DND-41 (cell line): ENCODE results near the gene PTPRU.

Experiments used
- ATAC-seq: fragments of 200-7000 bp; cut with Tn5 transposase; 3 replicates; pipeline ENCODE4 v1.9.1; 2021; ENCODE audit warnings: low read depth; ENCODE audit not compliant: insufficient read depth
- DNase-seq: peaks from one replicate; pipeline ENCODE4 v3.0.0-alpha.2; 2020
- H2AFZ ChIP-seq: 2 replicates; pipeline ENCODE4 v1.6.0; 2012; ENCODE audit warnings: low read depth, low read length
- H3K27ac ChIP-seq: 2 replicates; pipeline ENCODE4 v1.5.1; 2012; ENCODE audit warnings: low read length, inconsistent platforms
- H3K27me3 ChIP-seq: fragments of 200-600 bp; sonication (generic); 2 replicates; pipeline ENCODE4 v1.6.0; 2012; ENCODE audit warnings: low read length, mild to moderate bottlenecking, inconsistent platforms; ENCODE audit not compliant: insufficient read depth, poor library complexity
- H3K36me3 ChIP-seq: 2 replicates; pipeline ENCODE4 v1.5.1; 2012; ENCODE audit warnings: low read length, inconsistent platforms; ENCODE audit not compliant: insufficient read depth
- H3K4me1 ChIP-seq: 2 replicates; pipeline ENCODE4 v1.5.1; 2012; ENCODE audit warnings: mild to moderate bottlenecking, low read length; ENCODE audit not compliant: insufficient read depth
- H3K4me2 ChIP-seq: 2 replicates; pipeline ENCODE4 v1.6.0; 2012; ENCODE audit warnings: mild to moderate bottlenecking, moderate library complexity, low read length, inconsistent platforms; ENCODE audit not compliant: insufficient read depth
- H3K4me3 ChIP-seq, 2 experiments: fragments of 200-600 bp in 1 of 2; shearing (Covaris generic) in 1 of 2; 2 replicates each; pipeline ENCODE4 v1.5.1; 2012 to 2016; ENCODE audit warnings: inconsistent platforms in 2 of 2, low read length in 2 of 2, mild to moderate bottlenecking in 2 of 2, low read depth in 1 of 2, moderate library complexity in 1 of 2
- H3K79me2 ChIP-seq: 2 replicates; pipeline ENCODE4 v1.6.0; 2012; ENCODE audit warnings: low read length, inconsistent platforms; ENCODE audit not compliant: insufficient read depth
- H3K9ac ChIP-seq: 2 replicates; pipeline ENCODE4 v1.6.0; 2012; ENCODE audit warnings: low read depth, mild to moderate bottlenecking, inconsistent platforms, low read length, moderate library complexity
- H3K9me3 ChIP-seq: 2 replicates; pipeline ENCODE4 v1.5.1; 2012; ENCODE audit warnings: low read length, moderate library complexity, mild to moderate bottlenecking, inconsistent platforms; ENCODE audit not compliant: insufficient read depth, severe bottlenecking
- H4K20me1 ChIP-seq: 2 replicates; pipeline ENCODE4 v1.6.0; 2012; ENCODE audit warnings: low read length; ENCODE audit not compliant: insufficient read depth
- EZH2 ChIP-seq: IDR thresholded peaks from 3 replicates; pipeline ENCODE4 v1.6.1; 2012; ENCODE audit warnings: borderline replicate concordance, low read depth, mild to moderate bottlenecking, moderate library complexity, low read length, inconsistent platforms; ENCODE audit not compliant: severe bottlenecking
- TF ChIP-seq, protein P1 (sequence below): IDR thresholded peaks from 2 replicates; pipeline ENCODE4 v1.5.1; 2012; ENCODE audit warnings: borderline replicate concordance, low read length, moderate library complexity, mild to moderate bottlenecking; ENCODE audit not compliant: poor library complexity, severe bottlenecking; ENCODE audit errors: extremely low read depth

Gene PTPRU

DNA sequence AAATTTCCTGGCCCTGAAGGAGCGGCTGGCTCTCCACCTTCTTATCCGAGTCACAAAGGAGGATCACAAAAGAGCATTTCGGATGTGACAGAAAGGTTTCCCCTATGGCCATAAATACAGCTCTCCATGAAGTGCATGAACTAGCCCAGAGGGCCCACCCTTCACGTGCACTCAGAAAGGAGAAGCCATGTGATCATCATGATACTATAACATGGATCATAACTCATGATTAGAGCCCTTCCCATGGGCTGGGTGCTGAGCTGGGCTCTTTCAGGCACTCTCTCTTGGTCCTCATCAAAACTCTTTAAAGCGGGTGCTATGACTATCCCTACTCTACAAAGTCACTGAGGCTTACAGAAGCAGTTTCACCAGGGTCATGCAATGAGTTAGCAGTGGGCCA is 135.0 kb downstream of the PTPRU start:
- no peak for TF ChIP-seq EZH2
- TF ChIP-seq, protein P1, sequence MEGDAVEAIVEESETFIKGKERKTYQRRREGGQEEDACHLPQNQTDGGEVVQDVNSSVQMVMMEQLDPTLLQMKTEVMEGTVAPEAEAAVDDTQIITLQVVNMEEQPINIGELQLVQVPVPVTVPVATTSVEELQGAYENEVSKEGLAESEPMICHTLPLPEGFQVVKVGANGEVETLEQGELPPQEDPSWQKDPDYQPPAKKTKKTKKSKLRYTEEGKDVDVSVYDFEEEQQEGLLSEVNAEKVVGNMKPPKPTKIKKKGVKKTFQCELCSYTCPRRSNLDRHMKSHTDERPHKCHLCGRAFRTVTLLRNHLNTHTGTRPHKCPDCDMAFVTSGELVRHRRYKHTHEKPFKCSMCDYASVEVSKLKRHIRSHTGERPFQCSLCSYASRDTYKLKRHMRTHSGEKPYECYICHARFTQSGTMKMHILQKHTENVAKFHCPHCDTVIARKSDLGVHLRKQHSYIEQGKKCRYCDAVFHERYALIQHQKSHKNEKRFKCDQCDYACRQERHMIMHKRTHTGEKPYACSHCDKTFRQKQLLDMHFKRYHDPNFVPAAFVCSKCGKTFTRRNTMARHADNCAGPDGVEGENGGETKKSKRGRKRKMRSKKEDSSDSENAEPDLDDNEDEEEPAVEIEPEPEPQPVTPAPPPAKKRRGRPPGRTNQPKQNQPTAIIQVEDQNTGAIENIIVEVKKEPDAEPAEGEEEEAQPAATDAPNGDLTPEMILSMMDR = no peak
- no peaks in the 10 kb centered on the region for H4K20me1 ChIP-seq
- no peak overlapping the region for H3K27ac ChIP-seq
- H3K27me3 ChIP-seq = peaks cover 6% of the 10 kb centered on the region
- H3K4me3 ChIP-seq = no peak overlapping the region
- no peaks in the 10 kb centered on the region for H3K36me3 ChIP-seq
- no peaks in the 10 kb centered on the region for H3K9me3 ChIP-seq
- ATAC-seq (no peak), DNase-seq (no peak)
- H3K9ac ChIP-seq = no peak overlapping the region
- H3K79me2 ChIP-seq = no peaks in the 10 kb centered on the region
- H2AFZ ChIP-seq = no peak overlapping the region
- no peaks in the 10 kb centered on the region for H3K4me1 ChIP-seq
- H3K4me2 ChIP-seq = no peak overlapping the region

DNA sequence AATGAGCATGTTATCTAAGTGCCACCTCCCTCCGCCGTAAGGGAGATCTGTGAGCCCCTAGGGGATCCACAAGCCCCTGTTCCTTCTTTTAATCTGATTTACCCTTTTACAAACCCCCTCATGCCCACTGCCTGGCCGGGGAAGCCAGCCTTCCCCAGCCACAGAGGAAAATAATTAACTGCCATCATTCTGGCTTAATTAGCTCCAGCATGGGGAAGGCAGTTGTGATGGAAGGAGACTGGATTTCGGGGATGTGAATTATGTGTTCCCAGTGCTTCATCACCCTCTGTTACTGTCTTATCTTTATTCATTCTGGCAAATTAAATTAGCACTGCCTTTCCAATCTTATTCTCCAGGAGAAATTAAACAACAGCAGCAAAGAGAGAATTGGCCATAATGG is 135.8 kb downstream of the PTPRU start:
- Histone ChIP-seq H3K9ac (no peak overlapping the region), H3K79me2 (no peaks in the 10 kb centered on the region), H3K36me3 (no peaks in the 10 kb centered on the region), H3K27me3 (peaks cover 6% of the 10 kb centered on the region), H3K4me3 (no peak overlapping the region), H3K4me1 (no peaks in the 10 kb centered on the region), H3K27ac (no peak overlapping the region), H3K9me3 (no peaks in the 10 kb centered on the region), H4K20me1 (no peaks in the 10 kb centered on the region), H3K4me2 (no peak overlapping the region), H2AFZ (no peak overlapping the region)
- ATAC-seq (no peak), DNase-seq (no peak)
- TF ChIP-seq, protein P1 = no peak
- TF ChIP-seq EZH2 = no peak
